ENCODE data around the gene H2BK1. TPM values are rescaled to one million over a fixed set of nuclear protein-coding genes. Genes with fewer than 3 reads are reported as not detected.

The H2BK1 gene
- total RNA-seq, 2 experiments from 2014 or later, result not detected

GRCh38 chr7:151195616-151196450 lies 14.5 kb downstream of the H2BK1 start:
- H3K4me1 Mint-ChIP-seq (ENCODE audit: low read depth), result no peaks in the 10 kb centered on the region
- H3K27ac Mint-ChIP-seq, result no peak overlapping the region
- H3K4me3 Mint-ChIP-seq, result no peak overlapping the region
- peaks cover 2% of the 10 kb centered on the region for H3K27me3 Mint-ChIP-seq
- H3K9me3 Mint-ChIP-seq, result no peaks in the 10 kb centered on the region
- DNase-seq (no peak), ATAC-seq (no peak)
- TF ChIP-seq CTCF (IDR thresholded peaks at IDR 0.05), result no peak
- ChIA-PET CTCF (no interaction called here), POLR2A (no interaction called here)
- intact Hi-C loops (cut with micrococcal nuclease), result no loop called here
- no peaks in the 10 kb centered on the region for H3K36me3 Mint-ChIP-seq (ENCODE audit: low read depth)

- TF ChIP-seq CTCF (IDR thresholded peaks at IDR 0.05), result no peak
- ChIA-PET CTCF (no interaction called here), POLR2A (no interaction called here)
- DNase-seq (no peak), ATAC-seq (peak; percentile 47)
- H3K4me1 Mint-ChIP-seq (ENCODE audit: low read depth), result no peaks in the 10 kb centered on the region
- no peak overlapping the region for H3K4me3 Mint-ChIP-seq
- intact Hi-C loops (cut with micrococcal nuclease), result no loop called here
- no peaks in the 10 kb centered on the region for H3K36me3 Mint-ChIP-seq (ENCODE audit: low read depth)
- no peaks in the 10 kb centered on the region for H3K9me3 Mint-ChIP-seq
- H3K27ac Mint-ChIP-seq, result no peak overlapping the region
- peaks cover 2% of the 10 kb centered on the region for H3K27me3 Mint-ChIP-seq
These were observed 16.1 kb downstream of the H2BK1 start for GRCh38 chr7:151194188-151194587.

GRCh38 chr7:151193203-151193978 lies 16.9 kb downstream of the H2BK1 start:
- no peak for ATAC-seq
- TF ChIP-seq CTCF (IDR thresholded peaks at IDR 0.05), result no peak
- H3K27me3 Mint-ChIP-seq, result peaks cover 2% of the 10 kb centered on the region
- H3K4me3 Mint-ChIP-seq, result no peak overlapping the region
- DNase-seq, result no peak
- intact Hi-C loops (cut with micrococcal nuclease), result no loop called here
- H3K36me3 Mint-ChIP-seq (ENCODE audit: low read depth), result no peaks in the 10 kb centered on the region
- H3K27ac Mint-ChIP-seq, result no peak overlapping the region
- CTCF ChIA-PET, result no interaction called here
- no peaks in the 10 kb centered on the region for H3K9me3 Mint-ChIP-seq
- no peaks in the 10 kb centered on the region for H3K4me1 Mint-ChIP-seq (ENCODE audit: low read depth)
- POLR2A ChIA-PET, result no interaction called here

- Mint-ChIP-seq H3K36me3 (ENCODE audit: low read depth) (no peaks in the 10 kb centered on the region), H3K9me3 (no peaks in the 10 kb centered on the region), H3K27ac (no peak overlapping the region), H3K4me3 (no peak overlapping the region), H3K4me1 (ENCODE audit: low read depth) (no peaks in the 10 kb centered on the region), H3K27me3 (peaks cover 2% of the 10 kb centered on the region)
- ChIA-PET CTCF (no interaction called here), POLR2A (no interaction called here)
- no peak for TF ChIP-seq CTCF (IDR thresholded peaks at IDR 0.05)
- DNase-seq (no peak), ATAC-seq (no peak)
- intact Hi-C loops (cut with micrococcal nuclease), result no loop called here
These were observed 18.2 kb downstream of the H2BK1 start for GRCh38 chr7:151192002-151192539.

- Mint-ChIP-seq H3K36me3 (ENCODE audit: low read depth) (no peaks in the 10 kb centered on the region), H3K4me3 (no peak overlapping the region), H3K27ac (no peak overlapping the region), H3K9me3 (no peaks in the 10 kb centered on the region), H3K4me1 (ENCODE audit: low read depth) (no peaks in the 10 kb centered on the region), H3K27me3 (peaks cover 2% of the 10 kb centered on the region)
- ChIA-PET CTCF (no interaction called here), POLR2A (no interaction called here)
- ATAC-seq (no peak), DNase-seq (no peak)
- no peak for TF ChIP-seq CTCF (IDR thresholded peaks at IDR 0.05)
- intact Hi-C loops (cut with micrococcal nuclease), result no loop called here
These were observed 18.7 kb downstream of the H2BK1 start for GRCh38 chr7:151191544-151191943.
